ENCODE results near the gene FAM184B. TPM values are rescaled to one million over a fixed set of nuclear protein-coding genes. Genes with fewer than 3 reads are reported as not detected.

Gene FAM184B
- total RNA-seq, 1 experiment from 2014 or later, result 0.09 TPM

GRCh38 chr4:17681281-17682221 is 99.9 kb downstream of the FAM184B start:
- H3T11ph ChIP-seq (ENCODE audit: low read length), result no peak overlapping the region
- H4K91ac ChIP-seq (ENCODE audit: insufficient read length, low read depth, low read length), result no peak overlapping the region
- no peak for TF ChIP-seq CTCF (conservative IDR thresholded peaks at IDR 0.05)
- no peaks in the 10 kb centered on the region for H3K27me3 ChIP-seq (ENCODE audit: insufficient read depth, low read length)
- DNase-seq, result no peak
- H3K23ac ChIP-seq (ENCODE audit: insufficient read length, low read depth, low read length), result no peak overlapping the region
- no peaks in the 10 kb centered on the region for H4K20me1 ChIP-seq (ENCODE audit: control insufficient read depth, insufficient read depth, insufficient read length)
- no peaks in the 10 kb centered on the region for H3K9me3 ChIP-seq (ENCODE audit: control insufficient read depth, low read depth, low read length)
- H3K27ac Mint-ChIP-seq, result no peak overlapping the region
- H3K4me2 ChIP-seq (ENCODE audit: insufficient read depth, insufficient read length, low read length), result no peak overlapping the region
- no peak overlapping the region for H2AK5ac ChIP-seq (ENCODE audit: insufficient read length, low read length)
- H3K23me2 ChIP-seq (ENCODE audit: insufficient read length, low read depth, low read length, poor library complexity, severe bottlenecking), result no peaks in the 10 kb centered on the region
- WGBS (ENCODE audit: extremely low coverage, insufficient read length, low lambda C conversion rate), result no CpG with 5 or more reads among the region's 7 CpGs
- no peaks in the 10 kb centered on the region for H3K79me1 ChIP-seq (ENCODE audit: insufficient read depth, low read depth, low read length, poor library complexity, severe bottlenecking)
- H3K18ac ChIP-seq (ENCODE audit: insufficient read length, low read depth, low read length), result no peak overlapping the region
- no peak overlapping the region for H3K9ac ChIP-seq (ENCODE audit: extremely low read depth, insufficient read length, low read length)
- no peak overlapping the region for H2BK20ac ChIP-seq (ENCODE audit: low read depth, low read length, poor library complexity, severe bottlenecking)
- no peak overlapping the region for H3K14ac ChIP-seq (ENCODE audit: insufficient read depth, low read length)
- H3K4ac ChIP-seq (ENCODE audit: low read depth, low read length), result no peak overlapping the region
- H3K4me3 Mint-ChIP-seq, result no peak overlapping the region
- H3K9me3 Mint-ChIP-seq, result peaks cover 4 to 6% of the 10 kb centered on the region in 2 experiments; a peak in 4 of 5 replicates
- H2AFZ ChIP-seq (ENCODE audit: low read length), result no peak overlapping the region
- H3K79me2 ChIP-seq (ENCODE audit: insufficient read depth, low read length), result no peaks in the 10 kb centered on the region
- no peak overlapping the region for H2BK15ac ChIP-seq (ENCODE audit: low read depth, low read length)
- H3K4me1 Mint-ChIP-seq, result no peaks in the 10 kb centered on the region
- H4K5ac ChIP-seq (ENCODE audit: insufficient read length, low read depth, low read length), result no peak overlapping the region
- H2BK5ac ChIP-seq (ENCODE audit: insufficient read length, low read length), result no peak overlapping the region
- peaks cover 3% of the 10 kb centered on the region for H3K27me3 Mint-ChIP-seq (ENCODE audit: low read depth)
- H3K4me1 ChIP-seq (ENCODE audit: insufficient read depth, low read length), result no peaks in the 10 kb centered on the region
- H2BK12ac ChIP-seq (ENCODE audit: insufficient read length, low read depth, low read length), result no peak overlapping the region
- H3K56ac ChIP-seq (ENCODE audit: insufficient read length, low read depth, low read length), result no peak overlapping the region
- no peak overlapping the region for H2BK120ac ChIP-seq (ENCODE audit: low read depth, low read length, poor library complexity, severe bottlenecking)
- no peak overlapping the region for H3K27ac ChIP-seq (ENCODE audit: insufficient read length, low read depth, low read length)
- no peaks in the 10 kb centered on the region; a peak in 1 of 7 replicates for H3K36me3 Mint-ChIP-seq (ENCODE audit: insufficient read depth in 1 of 3, low read depth in 3 of 3)
- H4K8ac ChIP-seq (replicated peaks; ENCODE audit: insufficient read length, low read depth, low read length), result no peak overlapping the region
